GM19025 (cell line): Measurements from ENCODE around the gene SPCS1.
A peak's percentile ranks its signal among the peaks of the same experiment; 100 is the strongest.
"Not testable (repeated sequence)": the region's sequence is repeated elsewhere in the genome, so short reads cannot be mapped to it uniquely, and the experiment has no call there.

Experiments used
- ATAC-seq: cut with Tn5 transposase; IDR thresholded peaks from one replicate; pipeline ENCODE4 v1.9.1; 2021; ENCODE audit warnings: mild to moderate bottlenecking, low read depth, moderate library complexity; ENCODE audit not compliant: unreplicated experiment

SPCS1 gene

DNA sequence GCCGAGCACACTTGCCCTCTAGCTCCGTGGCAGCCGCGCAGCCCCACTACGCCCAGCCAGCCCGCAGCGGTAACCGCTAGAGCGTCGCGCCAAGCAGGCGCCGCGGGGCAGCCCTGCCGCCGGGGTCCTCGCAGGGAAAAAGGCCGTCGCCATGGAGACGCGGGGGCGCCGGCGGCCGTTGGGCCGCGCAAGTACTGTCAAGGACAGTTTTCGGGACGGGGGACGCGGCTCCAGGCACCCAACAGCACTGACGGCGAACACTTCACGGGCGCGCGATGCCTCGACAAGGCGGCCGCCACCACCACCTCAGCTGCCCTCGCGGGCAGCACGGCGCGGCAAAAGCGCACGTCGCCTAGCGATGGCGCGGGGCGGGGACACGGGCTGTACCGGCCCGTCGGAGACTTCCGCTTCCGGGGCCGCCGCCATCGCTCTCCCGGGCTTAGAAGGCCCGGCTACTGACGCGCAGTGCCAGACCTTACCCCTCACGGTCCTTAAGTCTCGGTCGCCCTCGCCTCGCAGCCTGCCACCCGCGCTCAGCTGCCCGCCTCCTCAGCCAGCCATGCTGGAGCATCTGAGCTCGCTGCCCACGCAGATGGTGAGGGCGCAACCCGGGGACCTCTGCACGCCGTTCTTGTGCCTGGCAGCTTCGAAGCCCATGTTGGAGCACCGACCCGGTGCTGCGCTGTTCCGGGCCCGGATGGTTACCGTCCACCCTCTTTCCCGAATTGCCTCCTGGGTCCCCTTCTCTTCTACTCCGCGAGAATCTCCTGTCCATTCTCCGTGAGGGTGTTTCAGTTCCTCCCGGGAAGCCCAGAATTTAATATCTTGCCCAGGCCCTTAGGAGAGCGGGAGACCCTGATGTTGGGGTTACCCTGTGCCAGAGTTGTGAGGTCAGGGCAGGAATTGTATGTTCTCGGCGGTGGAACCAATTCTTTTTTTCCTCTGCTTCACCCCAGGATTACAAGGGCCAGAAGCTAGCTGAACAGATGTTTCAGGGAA lies at the start of gene SPCS1, which contains the start of gene GLT8D1:
Gene SPCS1, plus strand, starts transcription at position 419 of the 999 bp plus-strand sequence. Its CDS starts 141 bp downstream, at position 560.
Gene GLT8D1, minus strand, starts transcription at position 104 of the 999 bp plus-strand sequence. CDS start 5,331 bp downstream, outside the sequence.
- peak; percentile 78 for ATAC-seq

DNA sequence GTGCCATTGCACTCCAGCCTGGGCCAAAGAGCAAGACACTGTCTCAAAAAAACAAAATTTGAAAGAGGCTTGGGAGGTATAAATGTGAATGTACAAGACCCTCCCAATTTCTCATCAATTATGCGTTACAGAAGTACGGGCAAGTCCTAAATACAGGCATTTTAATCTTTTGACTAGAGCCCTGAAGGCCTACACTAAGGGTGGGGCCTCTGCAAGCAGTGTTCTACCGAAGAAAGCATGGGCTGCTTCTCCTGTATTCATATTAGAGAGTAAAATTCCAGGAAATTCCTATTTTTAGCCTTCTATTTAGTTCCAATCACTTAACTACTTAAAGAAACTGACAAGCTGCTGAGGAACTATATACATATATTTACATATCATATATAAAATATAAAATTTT lies 45.9 kb upstream of the SPCS1 start:
- ATAC-seq, result no peak

DNA sequence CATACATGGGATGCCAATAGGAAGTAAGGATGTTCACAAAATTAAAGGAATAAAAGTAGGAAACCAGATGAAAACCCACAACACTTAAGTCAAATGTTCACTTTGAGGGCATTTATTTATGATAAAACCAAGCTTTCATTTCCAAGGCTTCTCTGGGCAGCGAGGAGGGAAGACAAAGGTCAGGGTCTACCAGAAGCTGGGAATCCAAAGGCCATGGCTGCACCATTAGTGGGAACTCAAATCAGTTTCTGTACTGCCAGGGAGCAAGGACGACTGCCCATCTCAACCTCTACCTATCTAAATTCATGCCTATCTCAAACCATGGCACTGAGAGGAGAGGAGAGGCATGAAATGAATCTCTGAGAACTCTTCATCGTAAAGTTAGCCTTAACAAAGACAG lies 42.8 kb upstream of the SPCS1 start:
- no peak for ATAC-seq

DNA sequence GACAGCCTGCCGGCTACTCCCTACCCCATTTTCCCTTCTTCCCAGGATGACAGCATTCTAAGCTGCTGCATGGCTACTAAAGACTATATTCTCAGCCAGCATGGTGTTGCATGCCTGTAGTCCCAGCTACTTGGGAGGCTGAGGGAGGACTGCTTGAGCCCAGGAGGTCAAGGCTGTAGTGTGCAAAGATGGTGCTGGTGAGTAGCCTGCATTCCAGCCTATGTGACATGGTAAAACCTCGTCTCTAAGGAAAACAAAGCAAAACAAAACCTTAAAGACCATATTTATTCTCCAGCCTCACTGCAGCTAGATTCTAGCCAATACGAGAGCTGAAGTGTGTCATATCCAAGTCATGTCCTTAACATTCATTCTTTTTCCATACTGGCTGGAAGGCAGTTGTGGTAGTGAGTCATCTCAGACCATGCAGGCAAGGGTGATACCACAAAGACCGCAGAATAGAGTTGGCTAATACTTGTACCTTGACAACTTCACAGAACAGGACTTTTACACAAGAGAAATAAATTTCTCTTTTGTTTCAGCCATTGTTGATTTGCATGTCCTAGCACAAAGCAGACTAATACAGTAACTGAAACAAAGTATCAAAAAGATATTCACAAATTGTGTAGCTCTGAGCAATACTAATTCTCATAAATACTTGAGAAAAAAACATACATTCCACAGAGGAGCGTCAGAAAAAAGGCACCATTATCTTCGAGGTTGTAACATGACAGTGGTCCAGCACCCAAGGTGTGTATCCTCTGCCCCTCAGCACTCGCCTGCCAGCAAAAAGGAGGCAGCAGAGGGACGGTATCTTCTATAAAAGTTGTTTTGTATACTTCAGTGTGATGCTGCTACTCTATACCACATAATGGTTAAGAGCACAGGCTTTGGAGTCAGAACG lies 35.0 kb upstream of the SPCS1 start:
- no peak for ATAC-seq

DNA sequence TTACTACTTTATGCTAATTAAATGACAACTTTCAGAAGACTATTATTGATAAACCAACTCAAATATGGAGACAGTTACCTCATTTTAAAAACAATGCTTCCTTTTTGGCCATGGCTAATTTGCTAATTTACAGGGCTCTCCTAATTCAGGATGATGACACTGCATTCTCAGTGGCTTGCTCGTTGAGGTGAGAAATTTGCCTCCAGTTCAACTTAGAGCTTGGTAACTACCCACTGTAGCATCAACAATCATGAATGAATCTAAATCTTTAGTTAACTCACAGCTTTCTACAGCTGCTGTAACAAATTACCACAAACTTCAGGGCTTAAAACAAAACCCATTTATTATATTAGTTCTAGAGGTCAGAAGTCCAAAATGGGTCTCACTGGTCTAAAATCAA lies 34.2 kb upstream of the SPCS1 start:
- ATAC-seq, result no peak

DNA sequence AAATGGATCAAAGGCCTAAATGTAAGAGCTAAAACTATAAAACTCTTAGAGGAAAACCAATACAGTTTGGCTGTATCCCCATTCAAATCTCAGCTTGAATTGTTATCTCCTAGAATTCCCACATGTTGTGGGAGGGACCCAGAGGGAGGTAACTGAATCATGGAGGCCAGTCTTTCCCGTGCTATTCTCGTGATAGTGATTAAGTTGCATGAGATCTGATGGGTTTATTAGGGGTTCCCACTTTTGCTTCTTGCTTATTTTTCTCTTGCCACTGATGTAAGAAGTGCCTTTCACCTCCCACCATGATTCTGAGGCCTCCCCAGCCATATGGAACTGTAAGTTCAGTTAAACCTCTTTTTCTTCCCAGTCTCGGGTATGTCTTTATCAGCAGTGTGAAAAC lies 29.7 kb upstream of the SPCS1 start:
- ATAC-seq, result not testable (repeated sequence)

DNA sequence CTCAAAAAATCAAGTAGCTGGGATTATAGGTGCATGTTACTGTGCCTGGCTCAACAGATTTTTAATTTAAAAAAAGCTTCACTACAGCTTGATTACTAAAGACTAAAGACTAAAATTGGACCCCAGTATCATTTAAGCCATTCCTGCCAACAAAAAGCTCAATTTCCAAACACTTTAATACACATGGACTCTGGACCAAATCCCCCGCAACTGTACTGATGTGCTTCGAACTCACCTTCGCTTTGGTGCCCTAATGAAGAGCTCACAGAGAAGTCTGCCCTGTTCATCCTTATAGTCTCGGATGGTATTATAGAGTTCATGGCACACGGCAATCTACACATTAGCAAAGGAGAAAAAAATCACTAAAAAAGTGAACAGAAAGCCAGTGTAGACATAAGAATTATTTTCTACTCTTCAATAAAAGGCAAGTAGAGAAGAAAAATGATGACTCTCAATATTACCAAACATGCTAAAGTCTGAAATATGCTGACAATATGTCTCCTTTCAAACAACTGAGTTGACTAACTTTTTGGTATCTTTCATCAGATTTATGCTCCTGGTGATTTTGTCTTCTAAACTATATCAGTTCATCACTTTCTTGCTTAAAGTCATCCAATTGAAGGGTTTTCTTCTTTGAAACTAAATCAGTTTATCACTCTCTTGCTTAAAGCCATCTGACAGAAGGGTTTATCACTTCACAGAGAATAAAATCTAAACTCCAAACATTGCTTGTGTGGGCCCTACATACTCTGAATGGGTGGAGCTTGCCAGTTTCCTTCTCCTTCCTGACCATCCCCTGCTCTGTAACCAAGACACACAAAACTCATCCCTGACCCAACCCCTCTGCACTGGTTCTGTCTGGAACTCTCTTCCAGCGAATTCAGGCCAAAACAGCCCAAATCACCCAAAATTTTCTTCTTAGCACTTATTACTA lies 27.4 kb upstream of the SPCS1 start:
- ATAC-seq, result no peak

DNA sequence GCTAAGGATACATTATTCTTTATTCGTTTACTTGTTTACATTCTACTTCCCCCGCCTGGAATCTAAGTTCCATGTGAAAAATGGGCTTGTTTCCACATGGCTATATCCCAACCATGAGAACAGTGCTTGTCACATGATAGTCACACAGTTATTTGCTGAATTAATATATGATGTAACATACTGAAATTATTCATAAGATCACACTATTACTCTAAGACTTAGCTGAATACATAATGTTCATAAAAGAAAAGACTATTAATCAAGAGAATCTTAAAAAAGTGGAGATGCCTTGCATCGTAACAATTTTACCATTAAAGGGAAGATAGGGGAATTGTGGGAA lies 26.7 kb upstream of the SPCS1 start:
- no peak for ATAC-seq

DNA sequence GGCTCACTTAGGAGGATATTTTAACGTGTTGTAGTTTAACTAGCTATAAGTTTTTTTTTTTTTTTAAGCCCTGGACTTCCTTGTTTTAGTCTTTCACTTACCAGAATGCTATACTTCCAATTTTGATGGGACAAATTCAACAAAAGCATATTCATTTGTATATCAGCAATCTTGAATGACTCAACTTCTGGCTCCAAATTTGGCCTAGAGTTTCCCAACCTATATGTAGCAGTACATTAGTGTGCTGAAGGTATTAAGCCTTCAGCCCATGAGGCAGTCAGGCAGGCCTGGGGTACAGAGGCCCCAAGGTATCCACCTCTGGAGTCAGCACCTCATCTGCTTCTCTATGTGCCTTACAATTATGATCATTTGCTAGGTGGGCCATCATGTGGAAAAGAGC lies 26.1 kb upstream of the SPCS1 start:
- ATAC-seq, result no peak

DNA sequence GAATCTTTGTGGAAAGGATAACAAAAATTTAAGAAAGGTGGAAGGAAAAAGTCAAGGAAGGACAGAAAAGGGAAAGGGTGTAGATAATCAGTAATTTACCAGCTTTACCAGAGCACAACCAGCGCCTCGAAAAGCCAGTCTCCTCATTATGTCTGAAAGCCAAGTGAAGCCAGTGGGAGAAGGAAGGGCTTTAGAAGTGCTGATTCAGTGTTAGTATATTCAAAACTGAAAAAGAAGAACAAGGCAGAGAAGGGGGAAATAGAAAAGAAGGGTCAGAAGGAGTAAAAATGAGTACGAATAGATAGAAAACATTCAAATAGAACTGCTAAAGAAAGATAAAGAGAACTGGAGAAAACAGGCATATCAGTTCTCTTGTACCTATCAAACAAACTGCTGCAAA lies 24.3 kb upstream of the SPCS1 start:
- ATAC-seq, result no peak

DNA sequence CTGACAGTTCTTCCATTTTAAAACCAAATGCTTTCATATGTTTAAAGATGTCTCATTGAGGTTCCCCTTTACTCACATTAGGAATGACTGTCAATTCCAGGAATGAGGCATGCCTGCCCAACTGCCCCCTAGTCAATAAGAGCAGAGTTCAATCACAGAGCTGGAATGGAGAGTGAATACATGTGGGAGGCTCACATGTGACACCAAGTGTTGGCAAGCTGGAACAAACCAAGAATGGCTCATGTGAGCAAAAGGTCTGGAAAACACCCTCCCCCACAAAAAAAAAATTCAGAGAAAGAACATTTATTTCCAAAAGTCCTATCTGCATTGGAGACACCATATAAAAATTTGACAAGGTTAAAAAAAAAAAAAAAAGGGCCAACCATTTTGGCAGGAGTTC lies 23.9 kb upstream of the SPCS1 start:
- ATAC-seq, result no peak

DNA sequence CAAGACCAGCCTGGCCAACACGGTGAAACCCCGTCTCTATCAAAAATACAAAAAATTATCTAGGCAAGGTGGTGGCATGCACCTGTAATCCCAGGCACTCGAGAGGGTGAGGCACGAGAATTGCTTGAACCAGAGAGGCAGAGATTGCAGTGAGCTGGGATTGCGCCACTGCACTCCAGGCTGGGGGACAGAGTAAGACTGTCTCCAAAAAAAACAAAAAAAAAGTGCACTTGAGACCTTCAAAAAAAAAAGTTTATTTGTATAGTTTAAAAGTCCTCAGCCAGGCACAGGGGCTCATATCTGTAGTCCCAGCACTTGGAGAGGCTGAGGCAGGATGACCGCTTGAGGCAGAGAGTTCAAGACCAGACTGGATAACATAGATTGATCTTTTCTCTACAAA lies 22.3 kb upstream of the SPCS1 start:
- no peak for ATAC-seq

DNA sequence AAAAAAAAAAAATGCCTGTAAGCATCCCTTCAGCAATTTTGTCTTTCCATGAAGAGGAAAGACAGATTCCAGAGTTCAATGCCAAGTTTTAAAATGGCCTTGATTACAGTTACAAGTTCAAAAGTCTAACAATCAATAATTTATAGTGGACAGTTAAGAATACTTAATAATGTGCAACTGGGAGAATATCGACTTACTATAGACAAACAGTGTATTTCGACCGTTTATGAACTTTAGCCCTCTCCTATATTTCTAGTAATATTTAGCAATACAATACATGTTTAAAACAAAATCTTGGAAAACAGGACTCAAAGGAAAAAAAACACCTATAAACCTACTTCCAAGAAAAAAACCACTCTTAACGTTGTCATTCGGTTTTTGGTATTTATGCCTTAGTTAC lies 21.7 kb upstream of the SPCS1 start:
- ATAC-seq, result no peak

DNA sequence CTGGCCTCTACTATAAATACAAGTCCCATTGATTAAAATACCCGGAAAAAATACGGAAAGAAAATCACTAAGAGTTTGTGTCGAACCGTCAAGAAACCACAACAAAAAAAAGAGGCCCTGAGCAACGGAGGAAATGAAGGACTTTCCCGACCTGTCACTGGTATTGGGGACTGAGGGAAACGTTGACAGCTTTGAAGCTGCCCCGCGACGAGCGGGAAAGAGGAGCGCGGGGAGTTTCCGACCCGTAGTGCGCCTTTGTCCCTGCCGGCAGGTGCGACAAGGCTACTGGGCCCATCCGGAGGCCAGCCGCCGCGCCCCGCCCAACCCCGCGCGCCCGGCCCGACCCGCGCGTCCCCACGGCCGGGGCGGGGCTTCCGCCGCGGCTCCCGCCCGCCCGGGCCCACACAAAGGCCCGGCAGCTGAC lies 20.6 kb upstream of the SPCS1 start:
- peak; percentile 76 for ATAC-seq

DNA sequence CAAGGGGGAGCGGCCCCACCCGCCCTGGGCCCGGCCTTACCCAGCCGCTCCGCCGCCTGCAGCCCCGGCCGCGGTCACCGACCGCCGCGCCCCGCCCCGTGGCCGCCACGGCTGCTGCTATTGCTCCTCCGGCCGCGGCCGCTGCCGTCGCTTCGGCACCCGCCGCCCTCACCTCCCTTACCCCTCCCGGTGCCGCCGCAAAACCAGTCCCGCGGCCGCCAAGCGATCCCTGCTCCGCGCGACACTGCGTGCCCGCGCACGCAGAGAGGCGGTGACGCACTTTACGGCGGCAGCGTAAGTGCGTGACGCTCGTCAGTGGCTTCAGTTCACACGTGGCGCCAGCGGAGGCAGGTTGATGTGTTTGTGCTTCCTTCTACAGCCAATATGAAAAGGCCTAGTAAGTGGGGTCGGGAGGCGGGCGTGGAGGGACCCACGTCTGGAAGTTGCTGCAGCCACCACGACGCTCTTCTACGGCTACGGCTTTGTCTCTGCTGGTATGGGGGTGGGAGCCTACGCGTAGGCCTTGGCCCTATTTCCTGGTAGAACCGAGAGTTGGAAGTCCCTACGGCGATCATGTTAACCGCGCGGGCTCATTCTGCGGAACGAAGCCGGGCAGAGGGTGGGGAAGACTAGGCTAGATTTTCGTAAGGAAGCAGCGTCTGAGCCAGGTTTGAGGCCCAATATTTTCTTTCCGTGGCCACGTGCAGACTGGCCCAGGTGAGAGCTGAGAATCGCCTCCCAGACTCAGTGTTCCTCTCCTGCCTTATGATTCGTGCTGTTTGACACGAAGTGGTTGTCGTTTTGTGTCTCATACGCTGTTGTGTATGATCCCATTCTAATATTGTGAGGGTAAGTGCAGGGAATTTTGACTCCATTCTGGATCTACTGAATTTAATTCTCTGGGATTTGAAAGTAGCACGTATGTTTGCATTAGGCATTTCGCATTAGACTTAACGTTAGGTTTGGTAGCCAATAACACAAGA lies 19.9 kb upstream of the SPCS1 start, which contains the start of the genes GNL3 and PBRM1:
Gene GNL3, plus strand, starts transcription at position 324 of the 983 bp plus-strand sequence. Its CDS starts 61 bp downstream, at position 385.
Gene PBRM1, minus strand, starts transcription at position 205 of the 983 bp plus-strand sequence.
- peak; percentile 72 for ATAC-seq

DNA sequence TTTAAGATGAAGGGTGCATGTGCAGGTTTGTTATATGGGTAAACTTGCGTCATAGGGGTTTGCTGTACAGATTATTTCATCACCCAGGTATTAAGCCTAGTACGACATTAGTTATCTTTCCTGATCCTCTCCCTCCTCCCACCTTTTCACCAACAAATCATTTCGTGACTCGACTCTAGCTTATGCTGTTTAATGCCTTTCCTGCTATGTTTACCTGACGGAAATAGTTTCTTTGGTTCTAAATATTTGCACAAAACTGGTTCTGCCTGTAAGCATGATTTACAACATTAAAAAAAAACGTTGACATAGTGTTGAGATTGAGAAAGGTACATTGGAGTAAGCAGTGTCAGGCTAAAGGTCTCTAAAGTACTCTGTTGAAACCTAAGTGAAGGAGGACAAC lies 17.6 kb upstream of the SPCS1 start:
- no peak for ATAC-seq

DNA sequence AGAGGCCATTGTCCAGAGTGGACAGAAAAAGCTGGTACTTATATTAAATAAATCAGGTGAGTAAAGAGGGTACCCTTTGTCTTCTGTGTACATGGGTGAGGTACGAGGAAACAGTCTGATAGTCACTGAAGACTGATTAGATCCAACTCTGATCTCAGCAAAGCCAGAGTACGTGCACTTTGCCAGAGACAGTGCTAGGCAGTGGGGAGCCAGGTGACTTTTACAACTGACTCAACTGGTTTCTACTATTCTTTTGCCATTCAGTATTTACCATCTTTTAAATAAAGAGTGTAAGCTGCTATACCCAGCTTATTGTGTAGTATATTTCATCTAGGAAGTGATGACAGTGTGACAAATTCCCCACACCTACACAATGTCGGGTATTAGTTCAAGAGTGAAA lies 16.8 kb upstream of the SPCS1 start:
- ATAC-seq, result no peak

DNA sequence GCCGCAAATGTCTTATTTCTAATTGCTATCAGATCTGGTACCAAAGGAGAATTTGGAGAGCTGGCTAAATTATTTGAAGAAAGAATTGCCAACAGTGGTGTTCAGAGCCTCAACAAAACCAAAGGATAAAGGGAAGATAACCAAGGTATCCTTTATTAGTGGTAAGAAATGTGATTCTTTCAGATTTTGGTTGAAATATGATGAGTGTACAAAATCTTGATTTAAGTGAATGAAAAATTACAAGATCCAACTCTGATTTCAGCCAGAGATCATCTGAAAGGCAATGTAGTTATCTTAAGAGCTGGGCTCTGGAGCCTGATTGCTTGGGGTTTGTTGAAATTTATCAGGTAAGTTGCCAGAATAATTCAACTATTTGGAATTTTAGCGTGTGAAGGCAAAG lies 15.3 kb upstream of the SPCS1 start:
- no peak for ATAC-seq

DNA sequence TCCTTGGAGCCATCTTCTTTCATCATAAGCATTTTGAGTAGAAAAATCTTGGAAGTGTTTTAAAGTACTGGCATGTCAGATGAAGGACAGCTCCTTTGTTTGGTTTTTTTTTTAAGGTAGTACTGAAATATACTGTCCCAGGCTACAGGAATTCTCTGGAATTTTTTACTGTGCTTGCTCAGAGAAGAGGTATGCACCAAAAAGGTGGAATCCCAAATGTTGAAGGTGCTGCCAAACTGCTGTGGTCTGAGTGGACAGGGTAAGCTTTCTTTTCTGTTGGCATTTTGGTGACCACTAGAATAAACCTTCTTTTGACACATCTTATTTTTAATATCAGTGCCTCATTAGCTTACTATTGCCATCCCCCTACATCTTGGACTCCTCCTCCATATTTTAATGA lies 12.8 kb upstream of the SPCS1 start:
- no peak for ATAC-seq
